Neural cell (in vitro differentiated cells): Measurements from ENCODE around the gene PTK6.

ENCODE experiments used
- EP300 ChIP-seq: fragments of 450-650 bp; conservative IDR thresholded peaks from 2 replicates; pipeline ENCODE4 v1.6.1; 2014; ENCODE audit warnings: antibody characterized with exemption, mild to moderate bottlenecking, moderate library complexity; ENCODE audit not compliant: poor library complexity, severe bottlenecking
- SMC3 ChIP-seq: fragments of 450-650 bp; conservative IDR thresholded peaks from 2 replicates; pipeline ENCODE4 v1.6.1; 2014; ENCODE audit warnings: antibody characterized with exemption, mild to moderate bottlenecking, moderate library complexity; ENCODE audit not compliant: poor library complexity
- TAF1 ChIP-seq: IDR thresholded peaks from 2 replicates; pipeline ENCODE4 v1.6.1; 2012; ENCODE audit warnings: low read depth
- TF ChIP-seq, protein P1 (sequence below): fragments of 450-650 bp; IDR thresholded peaks from 2 replicates; pipeline ENCODE4 v1.5.1; 2014; ENCODE audit warnings: antibody characterized with exemption, mild to moderate bottlenecking, moderate library complexity; ENCODE audit not compliant: poor library complexity, severe bottlenecking
- TF ChIP-seq, protein P2 (sequence below): IDR thresholded peaks from 2 replicates; pipeline ENCODE4 v1.6.1; 2012; ENCODE audit warnings: borderline replicate concordance

DNA sequence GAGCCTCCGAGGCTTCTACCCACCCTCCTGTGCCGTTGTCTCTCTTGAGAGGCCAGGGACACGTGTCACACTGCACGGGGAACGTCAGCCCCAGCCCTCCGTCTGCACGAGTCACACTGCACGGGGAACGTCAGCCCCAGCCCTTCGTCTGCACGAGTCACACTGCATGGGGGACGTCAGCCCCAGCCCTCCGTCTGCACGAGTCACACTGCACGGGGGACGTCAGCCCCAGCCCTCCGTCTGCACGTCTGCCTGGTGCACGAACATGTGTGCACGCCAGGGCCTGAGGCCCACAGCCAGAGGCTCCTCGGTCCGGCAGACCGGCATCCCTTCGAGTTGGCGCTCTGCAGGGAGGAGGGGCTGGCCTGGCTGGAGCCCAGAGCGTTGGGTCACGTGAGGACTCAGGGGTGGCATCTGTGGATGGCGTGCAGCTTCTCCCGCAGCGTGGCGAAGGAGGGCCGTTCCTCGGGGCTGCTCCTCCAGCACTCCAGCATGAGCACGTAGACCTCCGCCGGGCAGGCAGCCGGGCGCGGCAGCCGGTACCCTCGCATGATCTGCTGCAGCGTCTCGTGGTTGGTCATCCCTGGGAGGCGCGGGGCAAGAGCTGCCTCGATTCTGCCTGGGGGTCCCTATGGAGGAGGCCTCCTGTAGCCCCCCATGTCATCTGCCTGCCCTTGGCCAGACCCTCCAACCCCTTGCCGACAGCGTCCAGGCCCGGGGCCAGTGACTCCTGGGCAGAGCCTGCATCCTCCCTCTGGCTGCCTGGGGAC lies 3.4 kb upstream of the PTK6 start:
- TF ChIP-seq, protein P1, sequence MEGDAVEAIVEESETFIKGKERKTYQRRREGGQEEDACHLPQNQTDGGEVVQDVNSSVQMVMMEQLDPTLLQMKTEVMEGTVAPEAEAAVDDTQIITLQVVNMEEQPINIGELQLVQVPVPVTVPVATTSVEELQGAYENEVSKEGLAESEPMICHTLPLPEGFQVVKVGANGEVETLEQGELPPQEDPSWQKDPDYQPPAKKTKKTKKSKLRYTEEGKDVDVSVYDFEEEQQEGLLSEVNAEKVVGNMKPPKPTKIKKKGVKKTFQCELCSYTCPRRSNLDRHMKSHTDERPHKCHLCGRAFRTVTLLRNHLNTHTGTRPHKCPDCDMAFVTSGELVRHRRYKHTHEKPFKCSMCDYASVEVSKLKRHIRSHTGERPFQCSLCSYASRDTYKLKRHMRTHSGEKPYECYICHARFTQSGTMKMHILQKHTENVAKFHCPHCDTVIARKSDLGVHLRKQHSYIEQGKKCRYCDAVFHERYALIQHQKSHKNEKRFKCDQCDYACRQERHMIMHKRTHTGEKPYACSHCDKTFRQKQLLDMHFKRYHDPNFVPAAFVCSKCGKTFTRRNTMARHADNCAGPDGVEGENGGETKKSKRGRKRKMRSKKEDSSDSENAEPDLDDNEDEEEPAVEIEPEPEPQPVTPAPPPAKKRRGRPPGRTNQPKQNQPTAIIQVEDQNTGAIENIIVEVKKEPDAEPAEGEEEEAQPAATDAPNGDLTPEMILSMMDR = no peak
- TF ChIP-seq, protein P2, sequence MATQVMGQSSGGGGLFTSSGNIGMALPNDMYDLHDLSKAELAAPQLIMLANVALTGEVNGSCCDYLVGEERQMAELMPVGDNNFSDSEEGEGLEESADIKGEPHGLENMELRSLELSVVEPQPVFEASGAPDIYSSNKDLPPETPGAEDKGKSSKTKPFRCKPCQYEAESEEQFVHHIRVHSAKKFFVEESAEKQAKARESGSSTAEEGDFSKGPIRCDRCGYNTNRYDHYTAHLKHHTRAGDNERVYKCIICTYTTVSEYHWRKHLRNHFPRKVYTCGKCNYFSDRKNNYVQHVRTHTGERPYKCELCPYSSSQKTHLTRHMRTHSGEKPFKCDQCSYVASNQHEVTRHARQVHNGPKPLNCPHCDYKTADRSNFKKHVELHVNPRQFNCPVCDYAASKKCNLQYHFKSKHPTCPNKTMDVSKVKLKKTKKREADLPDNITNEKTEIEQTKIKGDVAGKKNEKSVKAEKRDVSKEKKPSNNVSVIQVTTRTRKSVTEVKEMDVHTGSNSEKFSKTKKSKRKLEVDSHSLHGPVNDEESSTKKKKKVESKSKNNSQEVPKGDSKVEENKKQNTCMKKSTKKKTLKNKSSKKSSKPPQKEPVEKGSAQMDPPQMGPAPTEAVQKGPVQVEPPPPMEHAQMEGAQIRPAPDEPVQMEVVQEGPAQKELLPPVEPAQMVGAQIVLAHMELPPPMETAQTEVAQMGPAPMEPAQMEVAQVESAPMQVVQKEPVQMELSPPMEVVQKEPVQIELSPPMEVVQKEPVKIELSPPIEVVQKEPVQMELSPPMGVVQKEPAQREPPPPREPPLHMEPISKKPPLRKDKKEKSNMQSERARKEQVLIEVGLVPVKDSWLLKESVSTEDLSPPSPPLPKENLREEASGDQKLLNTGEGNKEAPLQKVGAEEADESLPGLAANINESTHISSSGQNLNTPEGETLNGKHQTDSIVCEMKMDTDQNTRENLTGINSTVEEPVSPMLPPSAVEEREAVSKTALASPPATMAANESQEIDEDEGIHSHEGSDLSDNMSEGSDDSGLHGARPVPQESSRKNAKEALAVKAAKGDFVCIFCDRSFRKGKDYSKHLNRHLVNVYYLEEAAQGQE = no peak
- no peak for TF ChIP-seq TAF1
- no peak for TF ChIP-seq SMC3
- no peak for TF ChIP-seq EP300
